Breast epithelium (tissue), 4 donors: ENCODE results near the gene SLC7A9. TPM values are rescaled to one million over a fixed set of nuclear protein-coding genes. Genes with fewer than 3 reads are reported as not detected.
"Not testable (repeated sequence)": the region's sequence is repeated elsewhere in the genome, so short reads cannot be mapped to it uniquely, and the experiment has no call there.

Experiments
- DNase-seq, 2 donors: peaks; one replicate each; pipeline ENCODE4 v3.0.0-alpha.2; 2019; ENCODE audit warnings: low spot score in 2 of 2
- H3K27ac ChIP-seq, 2 donors: fragments of 200-600 bp; sonication (generic) in 1 of 2; one replicate each; pipeline ENCODE4 v1.5.1; 2016 to 2019; ENCODE audit warnings: mild to moderate bottlenecking in 1 of 2
- H3K27me3 ChIP-seq, 2 donors: fragments of 200-600 bp; sonication (generic) in 1 of 2; one replicate each; pipeline versions ENCODE4 v1.5.1 to v1.6.0; 2017 to 2019; ENCODE audit warnings: control low read depth in 1 of 2, mild to moderate bottlenecking in 1 of 2
- H3K36me3 ChIP-seq: fragments of 200-600 bp; one replicate; pipeline ENCODE4 v1.5.1; 2019
- H3K4me1 ChIP-seq, 2 donors: fragments of 200-600 bp; sonication (generic); one replicate each; pipeline ENCODE4 v1.5.1; 2016 to 2019; ENCODE audit warnings: control low read depth in 1 of 2
- H3K4me3 ChIP-seq, 3 donors: fragments of 200-600 bp; sonication (generic); 1 replicate in 2 of 3; 2 replicates in 1 of 3; pipeline ENCODE4 v1.5.1; 2016 to 2019; ENCODE audit warnings: mild to moderate bottlenecking in 3 of 3, moderate library complexity in 2 of 3
- H3K9me3 ChIP-seq, 2 donors: fragments of 200-600 bp; sonication (generic) in 1 of 2; one replicate each; pipeline ENCODE4 v1.5.1; 2016 to 2019; ENCODE audit warnings: control low read depth in 1 of 2
- CTCF ChIP-seq, 3 donors: fragments of 450-650 bp; IDR thresholded peaks; one replicate each; pipeline ENCODE4 v1.5.1; 2016 to 2017; ENCODE audit warnings: antibody characterized with exemption in 3 of 3, mild to moderate bottlenecking in 3 of 3, moderate library complexity in 3 of 3
- POLR2A ChIP-seq: fragments of 450-650 bp; IDR thresholded peaks from one replicate; pipeline ENCODE4 v1.6.1; 2016; ENCODE audit warnings: antibody characterized with exemption, mild to moderate bottlenecking, moderate library complexity
- POLR2AphosphoS5 ChIP-seq, 3 donors: sonication (generic); formaldehyde crosslinking; IDR thresholded peaks; one replicate each; pipeline ENCODE4 v1.6.1; 2017; ENCODE audit warnings: antibody characterized with exemption in 3 of 3
- intact Hi-C: fragments of 100-400 bp; cut with DNase I; formaldehyde crosslinking; loops from one replicate; pipeline ENCODE4 v1.15.1; 2023; ENCODE audit warnings: low total_unique reads
- total RNA-seq, 3 donors: library from RNA; depleted of rRNA; stranded (reverse); fragments of >200 nt; gene quantifications; one replicate each; pipeline ENCODE4 v1.1.0, GENCODE V29; 2016

SLC7A9 gene
- total RNA-seq, 3 donors from 2014 or later, result 0.29 to 0.48 (median 0.33) TPM

GRCh38 chr19:32886241-32886640 lies 16.7 kb upstream of the SLC7A9 start:
- intact Hi-C loops, result no loop called here
- no peak for DNase-seq
- H3K36me3 ChIP-seq, result no peaks in the 10 kb centered on the region

GRCh38 chr19:32885255-32885654 lies 15.7 kb upstream of the SLC7A9 start:
- DNase-seq, H3K27ac ChIP-seq, H3K9me3 ChIP-seq, H3K4me1 ChIP-seq, H3K4me3 ChIP-seq, H3K27me3 ChIP-seq, H3K36me3 ChIP-seq, intact Hi-C loops: not testable (repeated sequence)

More at GRCh38 chr19:32886241-32886640, 16.7 kb upstream of the SLC7A9 start:
- no peak overlapping the region for H3K27ac ChIP-seq
- H3K27me3 ChIP-seq, result no peaks in the 10 kb centered on the region
- no peaks in the 10 kb centered on the region for H3K4me1 ChIP-seq
- no peak overlapping the region for H3K4me3 ChIP-seq
- TF ChIP-seq POLR2AphosphoS5 (IDR thresholded peaks at IDR 0.05), result no peak
- TF ChIP-seq POLR2A, result no peak
- no peak for TF ChIP-seq CTCF (IDR thresholded peaks at IDR 0.05)
- peaks cover 0 to 9% of the 10 kb centered on the region in 2 donors for H3K9me3 ChIP-seq

- Histone ChIP-seq H3K9me3 (no peaks in the 10 kb centered on the region), H3K4me3 (no peak overlapping the region), H3K4me1 (no peaks in the 10 kb centered on the region), H3K36me3 (no peaks in the 10 kb centered on the region), H3K27me3 (no peaks in the 10 kb centered on the region), H3K27ac (no peak overlapping the region)
- DNase-seq, result peak in 1 of 2 donors; percentile 34
- intact Hi-C loops, result no loop called here
- no peak for TF ChIP-seq POLR2AphosphoS5 (IDR thresholded peaks at IDR 0.05)
- TF ChIP-seq CTCF (IDR thresholded peaks at IDR 0.05), result no peak
- TF ChIP-seq POLR2A, result no peak
These were observed 12.2 kb upstream of the SLC7A9 start for GRCh38 chr19:32881766-32882165.

GRCh38 chr19:32880622-32881021 lies 11.1 kb upstream of the SLC7A9 start:
- Histone ChIP-seq H3K36me3 (no peaks in the 10 kb centered on the region), H3K4me1 (no peaks in the 10 kb centered on the region), H3K27me3 (no peaks in the 10 kb centered on the region), H3K4me3 (no peak overlapping the region), H3K9me3 (no peaks in the 10 kb centered on the region), H3K27ac (no peak overlapping the region)
- intact Hi-C loops, result no loop called here
- TF ChIP-seq POLR2AphosphoS5 (IDR thresholded peaks at IDR 0.05), result no peak
- no peak for TF ChIP-seq POLR2A
- no peak for TF ChIP-seq CTCF (IDR thresholded peaks at IDR 0.05)
- DNase-seq, result no peak

- Histone ChIP-seq H3K27me3 (no peaks in the 10 kb centered on the region), H3K4me3 (no peak overlapping the region), H3K27ac (no peak overlapping the region), H3K4me1 (no peaks in the 10 kb centered on the region), H3K9me3 (no peaks in the 10 kb centered on the region), H3K36me3 (no peaks in the 10 kb centered on the region)
- TF ChIP-seq CTCF (IDR thresholded peaks at IDR 0.05), result no peak
- no peak for TF ChIP-seq POLR2AphosphoS5 (IDR thresholded peaks at IDR 0.05)
- TF ChIP-seq POLR2A, result no peak
- no peak for DNase-seq
- intact Hi-C loops, result no loop called here
These were observed 10.2 kb upstream of the SLC7A9 start for GRCh38 chr19:32879741-32880140.

- H3K27me3 ChIP-seq, result no peaks in the 10 kb centered on the region
- no peak overlapping the region for H3K4me3 ChIP-seq
- no peaks in the 10 kb centered on the region for H3K36me3 ChIP-seq
- intact Hi-C loops, result no loop called here
- TF ChIP-seq CTCF (IDR thresholded peaks at IDR 0.05), result no peak
- TF ChIP-seq POLR2AphosphoS5 (IDR thresholded peaks at IDR 0.05), result no peak
- TF ChIP-seq POLR2A, result no peak
- no peaks in the 10 kb centered on the region for H3K9me3 ChIP-seq
- DNase-seq, result peak in 1 of 2 donors; percentile 13
- H3K27ac ChIP-seq, result no peak overlapping the region
- no peaks in the 10 kb centered on the region for H3K4me1 ChIP-seq
These were observed 9.4 kb upstream of the SLC7A9 start for GRCh38 chr19:32878988-32879387.
